BE2C (cell line): ENCODE measurements around the gene OLAH.

Source experiments
- DNase-seq: peaks from one replicate; pipeline ENCODE4 v3.0.0-alpha.2; 2020
- H3K27me3 ChIP-seq: fragments of 250-450 bp; sonication (Bioruptor Pico); 2 replicates; pipeline ENCODE4 v1.5.1; 2020; ENCODE audit warnings: mild to moderate bottlenecking
- H3K36me3 ChIP-seq: fragments of 250-450 bp; sonication (Bioruptor Pico); 2 replicates; pipeline ENCODE4 v1.5.1; 2020; ENCODE audit warnings: mild to moderate bottlenecking
- H3K4me1 ChIP-seq: fragments of 250-450 bp; sonication (Bioruptor Pico); 2 replicates; pipeline ENCODE4 v1.5.1; 2020
- H3K4me3 ChIP-seq: 2 replicates; pipeline ENCODE4 v1.5.1; 2011; ENCODE audit warnings: low read depth, low read length
- H3K9me3 ChIP-seq: fragments of 250-450 bp; sonication (Bioruptor Pico); 2 replicates; pipeline ENCODE4 v1.5.1; 2020
- CTCF ChIP-seq: IDR thresholded peaks from 2 replicates; pipeline ENCODE4 v1.5.1; 2012; ENCODE audit warnings: mild to moderate bottlenecking, low read depth, low read length

The OLAH gene

GRCh38 chr10:15027741-15028140 is 16.0 kb upstream of the OLAH start:
- Histone ChIP-seq H3K27me3 (no peaks in the 10 kb centered on the region), H3K4me1 (no peaks in the 10 kb centered on the region), H3K9me3 (no peaks in the 10 kb centered on the region), H3K36me3 (no peaks in the 10 kb centered on the region), H3K4me3 (no peak overlapping the region)
- DNase-seq, result no peak
- no peak for TF ChIP-seq CTCF

- DNase-seq, result no peak
- no peak overlapping the region for H3K4me3 ChIP-seq
- H3K9me3 ChIP-seq, result no peaks in the 10 kb centered on the region
- no peaks in the 10 kb centered on the region for H3K4me1 ChIP-seq
- TF ChIP-seq CTCF, result no peak
- H3K36me3 ChIP-seq, result no peaks in the 10 kb centered on the region
- no peaks in the 10 kb centered on the region for H3K27me3 ChIP-seq
Observed at GRCh38 chr10:15035385-15036301, 8.1 kb upstream of the OLAH start.

- no peak overlapping the region for H3K4me3 ChIP-seq
- no peak for TF ChIP-seq CTCF
- no peaks in the 10 kb centered on the region for H3K27me3 ChIP-seq
- DNase-seq, result no peak
- no peaks in the 10 kb centered on the region for H3K36me3 ChIP-seq
- no peaks in the 10 kb centered on the region for H3K4me1 ChIP-seq
- no peaks in the 10 kb centered on the region for H3K9me3 ChIP-seq
Observed at GRCh38 chr10:15037691-15038090, 6.1 kb upstream of the OLAH start.

- H3K36me3 ChIP-seq, result no peaks in the 10 kb centered on the region
- H3K4me3 ChIP-seq, result no peak overlapping the region
- H3K4me1 ChIP-seq, result no peaks in the 10 kb centered on the region
- no peak for DNase-seq
- TF ChIP-seq CTCF, result no peak
- H3K9me3 ChIP-seq, result no peaks in the 10 kb centered on the region
- no peaks in the 10 kb centered on the region for H3K27me3 ChIP-seq
Observed at GRCh38 chr10:15038416-15038815, 5.3 kb upstream of the OLAH start.

GRCh38 chr10:15045380-15045779 is 1.6 kb downstream of the OLAH start:
- H3K4me3 ChIP-seq, result no peak overlapping the region
- no peak for DNase-seq
- no peak for TF ChIP-seq CTCF
- H3K36me3 ChIP-seq, result no peaks in the 10 kb centered on the region
- H3K27me3 ChIP-seq, result no peaks in the 10 kb centered on the region
- no peaks in the 10 kb centered on the region for H3K4me1 ChIP-seq
- H3K9me3 ChIP-seq, result no peaks in the 10 kb centered on the region

- Histone ChIP-seq H3K4me3 (no peak overlapping the region), H3K9me3 (no peaks in the 10 kb centered on the region), H3K27me3 (no peaks in the 10 kb centered on the region), H3K36me3 (no peaks in the 10 kb centered on the region), H3K4me1 (no peaks in the 10 kb centered on the region)
- no peak for TF ChIP-seq CTCF
- no peak for DNase-seq
Observed at GRCh38 chr10:15046626-15047025, 2.9 kb downstream of the OLAH start.
